Mononuclear cell (primary cell): Measurements from ENCODE around the gene SEC23B. TPM values are rescaled to one million over a fixed set of nuclear protein-coding genes. Genes with fewer than 3 reads are reported as not detected.
A peak's percentile ranks its signal among the peaks of the same experiment; 100 is the strongest.

Experiments used
- H3K27me3 ChIP-seq: 2 replicates; pipeline ENCODE4 v1.6.0; 2011; ENCODE audit warnings: low read length, control low read depth; ENCODE audit not compliant: insufficient read depth
- H3K4me1 ChIP-seq: 2 replicates; pipeline ENCODE4 v1.5.1; 2011; ENCODE audit warnings: mild to moderate bottlenecking, low read length, control low read depth; ENCODE audit not compliant: insufficient read depth
- H3K4me3 ChIP-seq: 2 replicates; pipeline ENCODE4 v1.5.1; 2011; ENCODE audit warnings: mild to moderate bottlenecking, low read length, moderate library complexity
- H3K9me3 ChIP-seq: 2 replicates; pipeline ENCODE4 v1.5.1; 2011; ENCODE audit warnings: low read depth, mild to moderate bottlenecking, control low read depth, low read length
- total RNA-seq: library from RNA; depleted of rRNA; stranded (reverse); fragments of >200 nt; gene quantifications from one replicate; pipeline ENCODE4 v1.2.3, GENCODE V29; 2012

The SEC23B gene
- total RNA-seq, 1 donor = 25.0 TPM

GRCh38 chr20:18543216-18543615 lies 35.5 kb downstream of the SEC23B start:
- Histone ChIP-seq H3K4me3 (no peak overlapping the region), H3K9me3 (no peaks in the 10 kb centered on the region), H3K27me3 (no peaks in the 10 kb centered on the region), H3K4me1 (no peaks in the 10 kb centered on the region)

GRCh38 chr20:18543932-18544331 lies 36.2 kb downstream of the SEC23B start:
- Histone ChIP-seq H3K9me3 (no peaks in the 10 kb centered on the region), H3K27me3 (no peaks in the 10 kb centered on the region), H3K4me3 (no peak overlapping the region), H3K4me1 (no peaks in the 10 kb centered on the region)

GRCh38 chr20:18545566-18545965 lies 37.8 kb downstream of the SEC23B start:
- Histone ChIP-seq H3K4me1 (no peaks in the 10 kb centered on the region), H3K4me3 (no peak overlapping the region), H3K27me3 (no peaks in the 10 kb centered on the region), H3K9me3 (no peaks in the 10 kb centered on the region)

- H3K9me3 ChIP-seq = no peaks in the 10 kb centered on the region
- H3K4me1 ChIP-seq = no peaks in the 10 kb centered on the region
- H3K4me3 ChIP-seq = no peak overlapping the region
- no peaks in the 10 kb centered on the region for H3K27me3 ChIP-seq
Observed at GRCh38 chr20:18548465-18548864, 40.7 kb downstream of the SEC23B start.

- Histone ChIP-seq H3K4me1 (no peaks in the 10 kb centered on the region), H3K27me3 (no peaks in the 10 kb centered on the region), H3K4me3 (no peak overlapping the region), H3K9me3 (no peaks in the 10 kb centered on the region)
Observed at GRCh38 chr20:18553746-18554145, 46.0 kb downstream of the SEC23B start.

- H3K4me3 ChIP-seq = peak within 1 kb of the TSS; percentile 92
- H3K27me3 ChIP-seq = no peaks in the 10 kb centered on the region
- H3K4me1 ChIP-seq = peaks cover 27% of the 10 kb centered on the region
- H3K9me3 ChIP-seq = no peaks in the 10 kb centered on the region
Observed at GRCh38 chr20:18566892-18567738, 59.4 kb downstream of the SEC23B start, which contains the start of gene SMIM26. TSS of gene SMIM26 (plus strand) at chr20:18567432. CDS start at chr20:18567479, 47 bp downstream.

- Histone ChIP-seq H3K4me3 (peak overlapping the region; percentile 92), H3K27me3 (no peaks in the 10 kb centered on the region), H3K4me1 (peaks cover 27% of the 10 kb centered on the region), H3K9me3 (no peaks in the 10 kb centered on the region)
Observed at GRCh38 chr20:18567739-18568091, 60.0 kb downstream of the SEC23B start.

- Histone ChIP-seq H3K4me1 (peaks cover 27% of the 10 kb centered on the region), H3K9me3 (no peaks in the 10 kb centered on the region), H3K27me3 (no peaks in the 10 kb centered on the region), H3K4me3 (no peak overlapping the region)
Observed at GRCh38 chr20:18571009-18571408, 63.3 kb downstream of the SEC23B start.

- no peaks in the 10 kb centered on the region for H3K27me3 ChIP-seq
- no peaks in the 10 kb centered on the region for H3K9me3 ChIP-seq
- peaks cover 26% of the 10 kb centered on the region for H3K4me1 ChIP-seq
- H3K4me3 ChIP-seq = no peak overlapping the region
Observed at GRCh38 chr20:18571578-18571977, 63.8 kb downstream of the SEC23B start.

GRCh38 chr20:18577942-18578341 lies 70.2 kb downstream of the SEC23B start:
- no peaks in the 10 kb centered on the region for H3K27me3 ChIP-seq
- H3K4me3 ChIP-seq = no peak overlapping the region
- H3K9me3 ChIP-seq = no peaks in the 10 kb centered on the region
- no peaks in the 10 kb centered on the region for H3K4me1 ChIP-seq

GRCh38 chr20:18578581-18578980 lies 70.8 kb downstream of the SEC23B start:
- no peaks in the 10 kb centered on the region for H3K9me3 ChIP-seq
- no peaks in the 10 kb centered on the region for H3K27me3 ChIP-seq
- H3K4me1 ChIP-seq = no peaks in the 10 kb centered on the region
- no peak overlapping the region for H3K4me3 ChIP-seq

- Histone ChIP-seq H3K27me3 (no peaks in the 10 kb centered on the region), H3K4me1 (no peaks in the 10 kb centered on the region), H3K4me3 (no peak overlapping the region), H3K9me3 (no peaks in the 10 kb centered on the region)
Observed at GRCh38 chr20:18580012-18580411, 72.3 kb downstream of the SEC23B start.

- no peak overlapping the region for H3K4me3 ChIP-seq
- H3K9me3 ChIP-seq = no peaks in the 10 kb centered on the region
- peaks cover 13% of the 10 kb centered on the region for H3K4me1 ChIP-seq
- no peaks in the 10 kb centered on the region for H3K27me3 ChIP-seq
Observed at GRCh38 chr20:18585134-18585533, 77.4 kb downstream of the SEC23B start.

- Histone ChIP-seq H3K9me3 (no peaks in the 10 kb centered on the region), H3K4me3 (peak within 1 kb of the TSS; percentile 80), H3K4me1 (peaks cover 13% of the 10 kb centered on the region), H3K27me3 (no peaks in the 10 kb centered on the region)
Observed at GRCh38 chr20:18587665-18588573, 80.2 kb downstream of the SEC23B start, which contains the start of gene DTD1. TSS of gene DTD1 (plus strand) at chr20:18588054. CDS start at chr20:18588073, 19 bp downstream.

GRCh38 chr20:18588574-18588933 lies 80.8 kb downstream of the SEC23B start:
- no peaks in the 10 kb centered on the region for H3K27me3 ChIP-seq
- no peaks in the 10 kb centered on the region for H3K9me3 ChIP-seq
- peak overlapping the region; percentile 80 for H3K4me3 ChIP-seq
- H3K4me1 ChIP-seq = peaks cover 13% of the 10 kb centered on the region
